Transverse colon (tissue), 4 donors: ENCODE data around the gene JPH3.

Experiments
- CTCF ChIP-seq, 5 experiments: fragments of 200-600 bp in 3 of 5; fragments of 450-650 bp in 2 of 5; sonication (generic) in 3 of 5; IDR thresholded peaks; 1 replicate in 2 of 5; 2 replicates in 3 of 5; pipeline ENCODE4 v1.5.1; 2016 to 2017; ENCODE audit warnings: antibody characterized with exemption in 5 of 5, inconsistent platforms in 3 of 5, mild to moderate bottlenecking in 2 of 5, moderate library complexity in 1 of 5
- POLR2AphosphoS5 ChIP-seq, 3 donors: sonication (generic); formaldehyde crosslinking; IDR thresholded peaks; one replicate each; pipeline ENCODE4 v1.6.1; 2016; ENCODE audit warnings: antibody characterized with exemption in 3 of 3

DNA sequence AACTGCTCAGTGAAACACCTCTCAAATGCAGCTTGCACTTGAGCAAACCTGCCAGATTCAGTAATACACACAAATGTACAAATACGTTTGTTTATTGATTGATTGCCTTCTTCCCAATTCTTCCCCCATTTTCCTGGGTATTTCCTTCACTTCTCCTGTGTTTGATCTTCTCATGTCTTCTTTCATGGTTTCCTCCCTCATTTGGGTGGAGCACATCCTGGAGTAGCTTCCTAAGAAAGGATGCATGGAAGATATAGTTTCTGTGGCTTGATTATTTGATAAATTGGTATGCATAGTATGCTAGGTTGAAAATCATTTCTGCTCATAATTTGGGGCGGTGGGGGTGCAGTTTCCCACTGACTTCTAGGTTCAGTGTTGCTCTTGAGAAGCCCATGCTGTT lies 28.8 kb downstream of the JPH3 start:
- no peak for TF ChIP-seq CTCF (IDR thresholded peaks at IDR 0.05)
- no peak for TF ChIP-seq POLR2AphosphoS5 (IDR thresholded peaks at IDR 0.05)
